DND-41 (cell line): ENCODE results near the gene STK32B.

Experiments
- ATAC-seq: fragments of 200-7000 bp; cut with Tn5 transposase; 3 replicates; pipeline ENCODE4 v1.9.1; 2021; ENCODE audit warnings: low read depth; ENCODE audit not compliant: insufficient read depth
- DNase-seq: peaks from one replicate; pipeline ENCODE4 v3.0.0-alpha.2; 2020
- H2AFZ ChIP-seq: 2 replicates; pipeline ENCODE4 v1.6.0; 2012; ENCODE audit warnings: low read depth, low read length
- H3K27ac ChIP-seq: 2 replicates; pipeline ENCODE4 v1.5.1; 2012; ENCODE audit warnings: low read length, inconsistent platforms
- H3K27me3 ChIP-seq: fragments of 200-600 bp; sonication (generic); 2 replicates; pipeline ENCODE4 v1.6.0; 2012; ENCODE audit warnings: low read length, mild to moderate bottlenecking, inconsistent platforms; ENCODE audit not compliant: insufficient read depth, poor library complexity
- H3K36me3 ChIP-seq: 2 replicates; pipeline ENCODE4 v1.5.1; 2012; ENCODE audit warnings: low read length, inconsistent platforms; ENCODE audit not compliant: insufficient read depth
- H3K4me1 ChIP-seq: 2 replicates; pipeline ENCODE4 v1.5.1; 2012; ENCODE audit warnings: mild to moderate bottlenecking, low read length; ENCODE audit not compliant: insufficient read depth
- H3K4me2 ChIP-seq: 2 replicates; pipeline ENCODE4 v1.6.0; 2012; ENCODE audit warnings: mild to moderate bottlenecking, moderate library complexity, low read length, inconsistent platforms; ENCODE audit not compliant: insufficient read depth
- H3K4me3 ChIP-seq, 2 experiments: fragments of 200-600 bp in 1 of 2; shearing (Covaris generic) in 1 of 2; 2 replicates each; pipeline ENCODE4 v1.5.1; 2012 to 2016; ENCODE audit warnings: inconsistent platforms in 2 of 2, low read length in 2 of 2, mild to moderate bottlenecking in 2 of 2, low read depth in 1 of 2, moderate library complexity in 1 of 2
- H3K79me2 ChIP-seq: 2 replicates; pipeline ENCODE4 v1.6.0; 2012; ENCODE audit warnings: low read length, inconsistent platforms; ENCODE audit not compliant: insufficient read depth
- H3K9ac ChIP-seq: 2 replicates; pipeline ENCODE4 v1.6.0; 2012; ENCODE audit warnings: low read depth, mild to moderate bottlenecking, inconsistent platforms, low read length, moderate library complexity
- H3K9me3 ChIP-seq: 2 replicates; pipeline ENCODE4 v1.5.1; 2012; ENCODE audit warnings: low read length, moderate library complexity, mild to moderate bottlenecking, inconsistent platforms; ENCODE audit not compliant: insufficient read depth, severe bottlenecking
- H4K20me1 ChIP-seq: 2 replicates; pipeline ENCODE4 v1.6.0; 2012; ENCODE audit warnings: low read length; ENCODE audit not compliant: insufficient read depth
- EZH2 ChIP-seq: IDR thresholded peaks from 3 replicates; pipeline ENCODE4 v1.6.1; 2012; ENCODE audit warnings: borderline replicate concordance, low read depth, mild to moderate bottlenecking, moderate library complexity, low read length, inconsistent platforms; ENCODE audit not compliant: severe bottlenecking
- TF ChIP-seq, protein P1 (sequence below): IDR thresholded peaks from 2 replicates; pipeline ENCODE4 v1.5.1; 2012; ENCODE audit warnings: borderline replicate concordance, low read length, moderate library complexity, mild to moderate bottlenecking; ENCODE audit not compliant: poor library complexity, severe bottlenecking; ENCODE audit errors: extremely low read depth

STK32B gene

DNA sequence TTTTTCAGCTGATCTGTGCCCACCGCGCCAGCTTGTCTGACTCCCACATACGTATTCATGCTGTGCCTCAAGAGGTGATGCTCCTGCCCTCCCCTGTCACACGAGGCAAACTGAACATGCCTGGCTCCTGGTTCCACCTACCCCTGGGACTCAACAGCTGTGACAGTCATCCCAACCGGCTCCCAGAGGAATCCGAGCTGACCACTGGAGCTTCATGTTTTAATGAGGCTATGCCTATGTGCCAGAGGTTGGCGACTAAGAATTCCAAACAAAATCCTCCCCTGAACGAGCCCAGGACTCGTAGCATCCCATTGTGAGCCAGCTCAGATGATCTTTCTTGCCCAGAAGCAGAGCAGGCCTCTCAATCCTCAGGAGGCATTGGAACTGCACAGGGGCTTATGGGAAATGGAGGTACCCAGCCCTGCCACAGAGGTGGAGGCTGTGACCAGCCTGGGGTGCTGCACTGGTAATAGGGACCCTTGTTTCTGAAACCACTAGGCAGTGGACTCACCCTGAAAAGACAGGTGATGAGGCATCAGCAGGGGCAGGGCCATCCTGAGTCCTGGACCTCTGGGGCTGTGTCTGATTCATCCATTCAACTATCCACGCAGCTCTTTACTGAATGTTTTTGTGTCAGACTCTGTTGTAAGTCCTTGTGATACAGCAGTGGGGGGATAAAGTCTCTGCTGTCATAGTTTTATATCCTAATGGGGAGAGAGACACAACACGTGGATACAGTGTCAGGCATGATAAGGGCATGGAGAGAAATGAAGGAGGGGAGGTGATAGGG is 332.1 kb downstream of the STK32B start:
- DNase-seq (no peak), ATAC-seq (no peak)
- no peaks in the 10 kb centered on the region for H4K20me1 ChIP-seq
- TF ChIP-seq, protein P1, sequence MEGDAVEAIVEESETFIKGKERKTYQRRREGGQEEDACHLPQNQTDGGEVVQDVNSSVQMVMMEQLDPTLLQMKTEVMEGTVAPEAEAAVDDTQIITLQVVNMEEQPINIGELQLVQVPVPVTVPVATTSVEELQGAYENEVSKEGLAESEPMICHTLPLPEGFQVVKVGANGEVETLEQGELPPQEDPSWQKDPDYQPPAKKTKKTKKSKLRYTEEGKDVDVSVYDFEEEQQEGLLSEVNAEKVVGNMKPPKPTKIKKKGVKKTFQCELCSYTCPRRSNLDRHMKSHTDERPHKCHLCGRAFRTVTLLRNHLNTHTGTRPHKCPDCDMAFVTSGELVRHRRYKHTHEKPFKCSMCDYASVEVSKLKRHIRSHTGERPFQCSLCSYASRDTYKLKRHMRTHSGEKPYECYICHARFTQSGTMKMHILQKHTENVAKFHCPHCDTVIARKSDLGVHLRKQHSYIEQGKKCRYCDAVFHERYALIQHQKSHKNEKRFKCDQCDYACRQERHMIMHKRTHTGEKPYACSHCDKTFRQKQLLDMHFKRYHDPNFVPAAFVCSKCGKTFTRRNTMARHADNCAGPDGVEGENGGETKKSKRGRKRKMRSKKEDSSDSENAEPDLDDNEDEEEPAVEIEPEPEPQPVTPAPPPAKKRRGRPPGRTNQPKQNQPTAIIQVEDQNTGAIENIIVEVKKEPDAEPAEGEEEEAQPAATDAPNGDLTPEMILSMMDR, result no peak
- no peak for TF ChIP-seq EZH2
- no peak overlapping the region for H3K4me2 ChIP-seq
- no peaks in the 10 kb centered on the region for H3K9me3 ChIP-seq
- H3K4me1 ChIP-seq, result no peaks in the 10 kb centered on the region
- H3K27ac ChIP-seq, result no peak overlapping the region
- H3K36me3 ChIP-seq, result no peaks in the 10 kb centered on the region
- no peak overlapping the region for H3K4me3 ChIP-seq
- no peak overlapping the region for H2AFZ ChIP-seq
- no peaks in the 10 kb centered on the region for H3K27me3 ChIP-seq
- no peak overlapping the region for H3K9ac ChIP-seq
- no peaks in the 10 kb centered on the region for H3K79me2 ChIP-seq

- Histone ChIP-seq H4K20me1 (no peaks in the 10 kb centered on the region), H3K79me2 (no peaks in the 10 kb centered on the region)
- peak; percentile 14 for DNase-seq
These were observed 334.5 kb downstream of the STK32B start for GRCh38 chr4:5385741-5386311.

GRCh38 chr4:5386921-5387320 is 335.6 kb downstream of the STK32B start:
- DNase-seq, result no peak
- no peak overlapping the region for H3K4me3 ChIP-seq
- H3K27ac ChIP-seq, result no peak overlapping the region
- no peak for ATAC-seq
- H4K20me1 ChIP-seq, result no peaks in the 10 kb centered on the region
- TF ChIP-seq EZH2, result no peak
- no peaks in the 10 kb centered on the region for H3K4me1 ChIP-seq
- H2AFZ ChIP-seq, result no peak overlapping the region
- H3K79me2 ChIP-seq, result no peaks in the 10 kb centered on the region
- H3K9me3 ChIP-seq, result no peaks in the 10 kb centered on the region
- no peak overlapping the region for H3K9ac ChIP-seq
- H3K36me3 ChIP-seq, result no peaks in the 10 kb centered on the region
- H3K4me2 ChIP-seq, result no peak overlapping the region
- no peaks in the 10 kb centered on the region for H3K27me3 ChIP-seq

More at GRCh38 chr4:5385741-5386311, 334.5 kb downstream of the STK32B start:
- H3K9ac ChIP-seq, result no peak overlapping the region
- peak; percentile 45; the same call in 2 of the 3 replicates for ATAC-seq
- no peaks in the 10 kb centered on the region for H3K9me3 ChIP-seq
- H3K27me3 ChIP-seq, result no peaks in the 10 kb centered on the region
- no peak overlapping the region for H2AFZ ChIP-seq
- no peaks in the 10 kb centered on the region for H3K36me3 ChIP-seq
- H3K4me3 ChIP-seq, result no peak overlapping the region
- H3K4me1 ChIP-seq, result no peaks in the 10 kb centered on the region
- H3K4me2 ChIP-seq, result no peak overlapping the region
- TF ChIP-seq, protein P1, result no peak
- TF ChIP-seq EZH2, result no peak
- no peak overlapping the region for H3K27ac ChIP-seq

GRCh38 chr4:5387457-5387856 is 336.2 kb downstream of the STK32B start:
- Histone ChIP-seq H3K27me3 (no peaks in the 10 kb centered on the region), H3K79me2 (no peaks in the 10 kb centered on the region), H3K4me3 (no peak overlapping the region), H3K4me2 (no peak overlapping the region), H3K36me3 (no peaks in the 10 kb centered on the region), H3K4me1 (no peaks in the 10 kb centered on the region), H4K20me1 (no peaks in the 10 kb centered on the region), H2AFZ (no peak overlapping the region), H3K27ac (no peak overlapping the region), H3K9me3 (no peaks in the 10 kb centered on the region), H3K9ac (no peak overlapping the region)
- TF ChIP-seq EZH2, result no peak
- TF ChIP-seq, protein P1, result peak; percentile 16
- ATAC-seq (no peak), DNase-seq (no peak)
